H1 (cell line): ENCODE measurements around the gene TRAPPC3. TPM values are rescaled to one million over a fixed set of nuclear protein-coding genes. Genes with fewer than 3 reads are reported as not detected.

Experiments
- KDM1A ChIP-seq: fragments of 200-600, 300-600 bp; sonication (generic); IDR thresholded peaks from 2 replicates; pipeline ENCODE4 v1.7.1; 2016; ENCODE audit warnings: mild to moderate bottlenecking, low read length, borderline replicate concordance
- MAX ChIP-seq: IDR thresholded peaks from 2 replicates; pipeline ENCODE4 v1.6.1; 2012; ENCODE audit warnings: inconsistent platforms
- polyA plus RNA-seq, 7 experiments: library from polyadenylated mRNA; depleted of rRNA in 3 of 7; stranded (reverse) in 5 of 7; unstranded in 2 of 7; fragments of >200 nt in 5 of 7; fragments of 200-250 nt in 2 of 7; gene quantifications; 1 replicate in 5 of 7; 2 replicates in 1 of 7; 4 replicates in 1 of 7; pipeline versions ENCODE4 v1.2.1 to v1.2.3, GENCODE V29; 2011 to 2013; ENCODE audit warnings: missing spikeins in 2 of 7, mixed read lengths in 2 of 7
- total RNA-seq: library from RNA; stranded (reverse); fragmentation: NEBNext Ultra II Directional; extraction: Animal tissue kit (Norgen Biotek cat#: 25700); gene quantifications from 2 replicates; pipeline ENCODE4 v1.2.1, GENCODE V29; 2021

TRAPPC3 gene
- total and polyA plus RNA-seq, 2 of the 8 experiments (the other 6 are each of a cell fraction or from before 2014, with no cell fraction given): 47.8 to 51.0 TPM

- TF ChIP-seq KDM1A: no peak
- TF ChIP-seq MAX: no peak
These were observed 12.1 kb downstream of the TRAPPC3 start (continued) for GRCh38 chr1:36137226-36137625.
